KOPT-K1 (cell line): Measurements from ENCODE around the gene REEP1.
"Not testable (repeated sequence)": the region's sequence is repeated elsewhere in the genome, so short reads cannot be mapped to it uniquely, and the experiment has no call there.

Experiments used
- H3K27ac ChIP-seq: fragments of 200-600 bp; sonication (generic); 2 replicates; pipeline ENCODE4 v1.5.1; 2016; ENCODE audit warnings: antibody characterized with exemption, mild to moderate bottlenecking, low read depth, low read length; ENCODE audit not compliant: poor library complexity, severe bottlenecking
- H3K36me3 ChIP-seq: fragments of 200-600 bp; sonication (generic); 2 replicates; pipeline ENCODE4 v1.5.1; 2017; ENCODE audit warnings: antibody characterized with exemption, mild to moderate bottlenecking, low read length, moderate library complexity; ENCODE audit not compliant: insufficient read depth
- H3K9me3 ChIP-seq: fragments of 200-600 bp; sonication (generic); 2 replicates; pipeline ENCODE4 v1.5.1; 2017; ENCODE audit warnings: antibody characterized with exemption, low read length, mild to moderate bottlenecking; ENCODE audit not compliant: insufficient read depth, poor library complexity, severe bottlenecking

REEP1 gene

GRCh38 chr2:86256982-86257381, 80.4 kb downstream of the REEP1 start:
- Histone ChIP-seq H3K9me3 (no peaks in the 10 kb centered on the region), H3K36me3 (no peaks in the 10 kb centered on the region), H3K27ac (no peak overlapping the region)

- H3K9me3 ChIP-seq: no peaks in the 10 kb centered on the region
- H3K27ac ChIP-seq: no peak overlapping the region
- H3K36me3 ChIP-seq: no peaks in the 10 kb centered on the region
Measured at GRCh38 chr2:86256300-86256699, 81.1 kb downstream of the REEP1 start.

DNA sequence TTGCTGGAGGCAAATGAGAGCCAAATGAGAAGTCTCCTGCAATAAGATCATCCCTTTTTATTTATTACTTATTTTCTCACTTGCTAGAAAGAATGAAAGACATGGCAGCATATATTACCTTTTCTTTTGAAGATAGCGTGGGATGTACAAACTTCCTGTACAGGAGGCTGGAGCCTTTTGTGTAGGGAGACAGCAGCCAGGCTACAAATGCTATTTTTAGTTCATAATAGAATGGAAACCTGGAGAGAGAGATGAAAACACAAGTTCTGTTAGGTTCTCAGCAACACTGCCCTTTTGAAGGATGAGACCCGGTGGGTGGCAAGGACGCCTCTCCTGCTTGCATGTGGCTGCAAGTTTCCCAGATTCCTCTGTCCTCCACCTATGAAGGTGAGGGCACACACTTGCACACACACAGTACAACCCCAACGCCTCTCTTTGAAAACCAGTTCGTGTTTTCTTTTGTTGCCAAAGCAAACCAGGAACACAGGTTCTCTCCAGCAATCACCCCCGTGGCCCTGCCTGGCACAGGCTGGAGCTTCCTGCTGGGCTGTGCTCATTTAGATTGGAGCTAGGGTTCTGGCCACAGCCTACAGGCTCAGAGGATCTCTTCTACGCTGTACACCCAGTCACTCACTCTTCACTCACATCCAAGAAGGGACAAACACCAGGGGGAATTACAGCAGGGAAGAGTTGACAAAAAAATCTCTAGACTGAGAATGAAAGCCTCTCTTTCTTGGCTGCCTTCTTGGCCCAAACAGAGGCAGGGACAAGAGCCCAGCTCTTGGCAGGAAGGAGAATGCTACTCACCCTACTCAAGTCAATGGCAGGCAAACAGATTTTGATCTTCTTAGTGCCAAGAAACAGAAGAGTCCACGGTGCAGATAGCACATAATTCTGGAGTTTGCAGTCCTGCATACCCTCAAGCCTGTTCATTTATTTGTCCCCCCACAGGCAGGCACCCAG, 82.6 kb downstream of the REEP1 start:
- Histone ChIP-seq H3K9me3 (no peaks in the 10 kb centered on the region), H3K36me3 (no peaks in the 10 kb centered on the region), H3K27ac (no peak overlapping the region)

DNA sequence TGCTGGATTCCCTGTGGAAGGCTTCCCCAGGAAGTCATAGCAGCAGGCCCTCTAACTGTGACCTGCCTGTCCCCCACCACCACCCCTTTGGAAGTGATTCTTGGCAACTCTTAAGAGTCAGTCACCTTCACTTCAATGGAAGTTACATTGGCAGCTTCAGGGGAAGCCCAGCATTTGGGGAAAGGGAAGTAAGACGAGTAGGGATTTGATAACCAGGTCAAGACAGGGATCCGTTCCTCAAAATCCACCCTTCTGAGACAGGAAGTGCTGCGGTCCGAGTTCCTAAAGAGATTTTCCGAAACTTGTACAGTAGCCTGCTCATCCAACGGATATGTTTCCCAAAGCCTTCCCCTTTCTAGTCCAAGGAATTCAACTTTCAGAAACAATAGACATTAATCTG, 84.0 kb downstream of the REEP1 start:
- H3K36me3 ChIP-seq: no peaks in the 10 kb centered on the region
- H3K27ac ChIP-seq: no peak overlapping the region
- no peaks in the 10 kb centered on the region for H3K9me3 ChIP-seq

GRCh38 chr2:86251840-86252266, 85.6 kb downstream of the REEP1 start:
- Histone ChIP-seq H3K27ac (no peak overlapping the region), H3K36me3 (no peaks in the 10 kb centered on the region), H3K9me3 (no peaks in the 10 kb centered on the region)

DNA sequence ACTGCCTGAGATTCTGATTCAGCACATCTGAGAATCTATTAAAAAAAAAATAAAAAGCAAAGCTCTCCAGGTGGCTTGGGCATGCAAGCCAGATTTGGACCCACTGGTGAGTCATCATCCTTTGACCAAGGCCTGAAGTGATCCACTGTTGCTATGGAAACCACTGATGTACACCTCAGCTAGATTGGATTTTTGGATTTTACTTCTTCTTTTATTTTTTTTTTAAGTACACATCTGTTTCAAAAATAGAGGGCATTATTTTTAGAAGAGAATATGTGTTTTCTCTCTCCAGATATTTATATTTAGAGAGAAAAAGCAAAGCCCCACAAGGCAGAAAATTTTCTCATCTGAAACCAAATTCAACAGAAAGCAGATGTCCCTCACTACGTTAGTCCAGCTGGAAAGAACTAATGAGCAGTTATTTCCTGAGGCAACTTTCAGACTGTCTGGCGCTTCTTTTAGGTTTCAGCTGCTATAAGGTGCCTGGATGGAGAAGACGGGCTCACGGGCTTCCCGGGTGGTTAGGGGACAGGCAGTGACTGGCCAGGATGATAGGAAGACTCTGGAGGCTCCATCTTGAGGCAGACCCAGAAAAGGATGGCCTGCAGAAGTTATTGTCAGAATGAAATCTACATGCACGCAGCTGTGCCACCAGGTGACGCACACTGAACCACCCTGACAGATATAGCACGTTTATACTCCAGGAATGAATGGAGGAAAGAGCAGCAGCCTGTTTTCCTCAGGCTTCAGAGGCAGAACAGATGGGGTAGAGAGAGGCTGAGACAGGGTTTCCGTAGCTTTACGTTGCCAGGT, 87.6 kb downstream of the REEP1 start:
- H3K36me3 ChIP-seq: no peaks in the 10 kb centered on the region
- no peak overlapping the region for H3K27ac ChIP-seq
- H3K9me3 ChIP-seq: no peaks in the 10 kb centered on the region

DNA sequence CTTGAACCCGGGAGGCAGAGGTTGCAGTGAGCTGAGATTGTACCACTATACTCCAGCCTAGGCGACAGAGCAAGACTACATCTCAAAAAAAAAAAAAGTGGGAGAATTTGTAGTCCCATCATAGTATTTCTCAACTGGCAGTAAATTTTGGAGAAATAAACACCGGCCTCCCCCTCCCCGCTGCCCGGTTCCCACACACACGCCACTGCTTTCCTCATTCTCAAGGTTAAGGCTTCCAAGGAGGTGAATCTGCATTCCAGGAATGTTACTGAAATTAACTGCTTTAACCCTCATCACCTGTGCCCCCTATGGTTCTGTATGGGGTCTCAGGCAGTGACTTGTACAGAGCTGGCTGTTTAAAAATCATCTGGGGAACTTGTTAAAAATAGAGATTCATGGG, 88.2 kb downstream of the REEP1 start:
- H3K27ac ChIP-seq: no peak overlapping the region
- H3K9me3 ChIP-seq: no peaks in the 10 kb centered on the region
- H3K36me3 ChIP-seq: no peaks in the 10 kb centered on the region

GRCh38 chr2:86245222-86245621, 92.2 kb downstream of the REEP1 start:
- not testable (repeated sequence) for H3K9me3 ChIP-seq, H3K27ac ChIP-seq, H3K36me3 ChIP-seq

DNA sequence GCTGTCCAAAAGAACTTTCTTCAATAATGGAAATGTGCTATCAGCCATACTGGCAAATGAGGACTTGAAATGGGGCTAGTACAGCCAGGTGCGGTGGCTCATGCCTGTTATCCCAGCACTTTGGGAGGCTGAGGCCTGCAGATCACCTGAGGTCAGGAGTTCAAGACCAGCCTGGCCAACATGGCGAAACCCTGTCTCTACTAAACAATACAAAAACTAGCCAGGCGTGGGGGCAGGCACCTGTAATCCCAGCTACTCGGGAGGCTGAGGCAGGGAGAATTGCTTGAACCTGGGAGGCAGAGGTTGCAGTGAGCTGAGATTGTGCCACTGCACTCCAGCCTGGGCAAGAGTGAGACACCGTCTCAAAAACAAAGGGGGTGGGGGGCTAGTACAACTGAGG, 92.6 kb downstream of the REEP1 start:
- H3K36me3 ChIP-seq, H3K9me3 ChIP-seq, H3K27ac ChIP-seq: not testable (repeated sequence)

- no peaks in the 10 kb centered on the region for H3K9me3 ChIP-seq
- H3K27ac ChIP-seq: no peak overlapping the region
- H3K36me3 ChIP-seq: no peaks in the 10 kb centered on the region
Measured at GRCh38 chr2:86243950-86244733, 93.3 kb downstream of the REEP1 start.

GRCh38 chr2:86243272-86243671, 94.2 kb downstream of the REEP1 start:
- Histone ChIP-seq H3K36me3 (no peaks in the 10 kb centered on the region), H3K9me3 (no peaks in the 10 kb centered on the region), H3K27ac (no peak overlapping the region)

DNA sequence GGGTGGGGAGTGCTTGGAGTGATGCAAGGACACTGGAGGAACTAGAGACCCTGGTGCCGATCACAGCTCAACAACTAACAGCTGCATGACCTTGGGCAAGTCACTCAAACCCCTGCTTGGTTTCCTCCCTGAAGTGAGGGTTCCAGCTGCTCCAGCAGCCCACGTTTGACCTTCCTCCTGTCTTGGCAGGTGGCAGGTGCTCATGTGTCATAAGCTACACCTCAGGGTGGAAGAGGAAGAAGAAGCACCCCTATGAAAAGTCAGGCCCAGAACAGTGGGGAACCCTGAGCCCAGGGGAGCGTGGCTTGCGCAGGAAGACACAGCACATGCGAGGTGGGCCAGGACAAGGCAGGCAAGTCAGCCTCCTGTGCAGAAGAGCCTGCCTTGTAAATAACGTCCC, 95.8 kb downstream of the REEP1 start:
- Histone ChIP-seq H3K9me3 (no peaks in the 10 kb centered on the region), H3K36me3 (no peaks in the 10 kb centered on the region), H3K27ac (no peak overlapping the region)

DNA sequence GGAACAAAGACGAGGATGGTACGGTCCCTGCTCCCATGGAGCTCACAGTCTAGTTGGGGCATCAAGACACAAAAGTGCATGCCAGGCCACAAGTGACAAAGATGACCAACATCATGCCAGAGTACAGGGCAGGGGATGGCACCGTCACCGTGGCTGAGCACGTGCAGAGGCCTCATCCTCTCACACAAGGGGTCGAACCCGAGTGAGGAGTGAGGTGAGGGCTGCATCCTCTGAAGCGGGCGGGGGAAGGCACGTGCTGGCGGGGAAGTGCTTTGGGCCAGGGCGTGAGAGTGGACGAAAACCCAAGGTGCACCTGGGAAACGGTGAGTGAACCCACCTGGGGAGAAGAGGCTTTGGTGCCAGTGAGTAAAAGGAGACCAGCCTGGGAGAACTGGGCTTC, 97.2 kb downstream of the REEP1 start:
- Histone ChIP-seq H3K27ac (no peak overlapping the region), H3K36me3 (no peaks in the 10 kb centered on the region), H3K9me3 (no peaks in the 10 kb centered on the region)

- no peak overlapping the region for H3K27ac ChIP-seq
- H3K36me3 ChIP-seq: no peaks in the 10 kb centered on the region
Measured at GRCh38 chr2:86239745-86240144, 97.7 kb downstream of the REEP1 start.

GRCh38 chr2:86239326-86239725, 98.1 kb downstream of the REEP1 start:
- Histone ChIP-seq H3K27ac (no peak overlapping the region), H3K36me3 (no peaks in the 10 kb centered on the region), H3K9me3 (no peaks in the 10 kb centered on the region)

More at GRCh38 chr2:86239745-86240144, 97.7 kb downstream of the REEP1 start:
- no peaks in the 10 kb centered on the region for H3K9me3 ChIP-seq
